GM18909 (cell line): ENCODE results near the gene SORL1-AS1.

Source experiments
- ATAC-seq: cut with Tn5 transposase; IDR thresholded peaks from one replicate; pipeline ENCODE4 v1.9.1; 2021; ENCODE audit warnings: mild to moderate bottlenecking; ENCODE audit not compliant: unreplicated experiment, poor library complexity

SORL1-AS1 gene

DNA sequence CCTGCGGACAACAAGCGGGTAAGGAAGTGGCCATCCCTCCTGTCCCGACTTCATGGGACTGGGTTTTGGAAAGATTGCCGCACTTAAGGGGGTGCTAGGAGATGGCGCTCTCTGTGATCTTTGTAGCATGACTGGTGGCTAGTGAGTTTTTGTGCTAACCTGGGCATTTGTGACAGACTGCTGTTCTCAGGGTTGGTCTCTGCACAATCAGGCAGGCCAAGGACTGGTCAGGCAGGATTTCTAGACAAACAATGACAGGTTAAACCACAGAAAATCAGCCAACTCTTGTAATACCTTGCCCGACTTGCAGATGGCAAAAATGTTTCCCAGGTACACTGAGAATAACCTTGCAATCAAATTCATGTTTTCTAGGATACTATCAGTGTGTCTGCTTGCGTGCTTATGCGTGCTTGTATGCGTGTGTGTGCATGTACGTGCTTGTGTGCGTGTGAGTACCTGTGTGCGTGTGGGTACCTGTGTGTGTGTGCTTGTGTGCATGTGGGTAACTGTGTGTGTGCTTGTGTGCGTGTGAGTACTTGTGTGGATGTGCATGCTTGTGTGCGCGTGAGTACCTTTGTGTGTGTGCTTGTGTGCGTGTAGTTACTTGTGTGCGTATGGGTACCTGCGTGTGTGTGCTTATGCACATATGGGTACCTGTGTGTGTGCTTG is 25.6 kb upstream of the SORL1-AS1 start:
- ATAC-seq = no peak

DNA sequence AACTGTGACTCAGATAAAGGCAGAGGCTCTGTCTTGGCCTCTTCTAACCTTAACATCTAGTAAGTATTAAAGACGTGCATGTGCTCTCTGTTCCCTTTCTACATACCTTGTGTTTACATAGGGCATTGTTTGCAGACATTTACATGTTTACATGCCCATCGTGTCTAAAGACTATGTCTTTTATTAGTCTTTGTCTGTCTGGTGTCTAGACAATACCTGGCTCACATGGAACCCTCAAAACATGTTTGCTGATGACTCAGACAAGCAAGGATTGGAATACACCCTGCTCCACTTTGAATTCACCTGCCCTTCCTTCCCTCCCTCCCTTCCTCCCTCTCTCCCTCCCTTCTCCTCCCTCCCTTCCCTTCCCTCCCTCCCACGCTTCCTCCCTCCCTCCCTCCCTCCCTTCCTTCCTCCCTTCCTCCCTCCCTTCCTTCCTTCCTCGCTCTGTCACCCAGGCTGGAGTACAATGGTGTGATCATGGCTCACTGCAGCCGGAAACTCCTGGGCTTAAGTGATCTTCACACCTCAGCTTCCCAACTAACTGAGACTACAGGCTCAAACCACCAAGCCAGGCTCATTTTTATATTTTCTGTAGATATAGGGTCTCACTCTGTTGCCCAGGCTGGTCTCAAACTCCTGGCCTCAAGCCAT is 23.7 kb upstream of the SORL1-AS1 start:
- ATAC-seq = no peak

DNA sequence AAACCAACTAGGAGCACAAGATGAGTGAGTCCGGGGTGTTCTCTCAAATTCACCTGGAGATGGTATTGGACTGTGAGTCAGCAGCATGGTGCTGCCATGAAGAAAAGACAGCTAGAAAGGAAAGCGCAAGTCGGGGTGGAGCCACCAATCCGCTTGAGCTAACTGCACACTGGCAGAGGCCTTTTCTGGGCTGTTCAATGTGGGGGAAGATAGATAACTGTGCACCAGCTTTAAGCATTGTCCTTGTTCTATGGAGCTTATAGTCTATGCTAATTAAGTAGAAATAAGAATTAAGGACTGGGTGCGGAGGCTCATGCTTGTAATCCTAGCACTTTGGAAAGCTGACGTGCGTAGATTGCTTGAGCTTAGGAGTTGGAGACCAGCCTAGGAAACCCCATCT is 21.9 kb upstream of the SORL1-AS1 start:
- no peak for ATAC-seq

DNA sequence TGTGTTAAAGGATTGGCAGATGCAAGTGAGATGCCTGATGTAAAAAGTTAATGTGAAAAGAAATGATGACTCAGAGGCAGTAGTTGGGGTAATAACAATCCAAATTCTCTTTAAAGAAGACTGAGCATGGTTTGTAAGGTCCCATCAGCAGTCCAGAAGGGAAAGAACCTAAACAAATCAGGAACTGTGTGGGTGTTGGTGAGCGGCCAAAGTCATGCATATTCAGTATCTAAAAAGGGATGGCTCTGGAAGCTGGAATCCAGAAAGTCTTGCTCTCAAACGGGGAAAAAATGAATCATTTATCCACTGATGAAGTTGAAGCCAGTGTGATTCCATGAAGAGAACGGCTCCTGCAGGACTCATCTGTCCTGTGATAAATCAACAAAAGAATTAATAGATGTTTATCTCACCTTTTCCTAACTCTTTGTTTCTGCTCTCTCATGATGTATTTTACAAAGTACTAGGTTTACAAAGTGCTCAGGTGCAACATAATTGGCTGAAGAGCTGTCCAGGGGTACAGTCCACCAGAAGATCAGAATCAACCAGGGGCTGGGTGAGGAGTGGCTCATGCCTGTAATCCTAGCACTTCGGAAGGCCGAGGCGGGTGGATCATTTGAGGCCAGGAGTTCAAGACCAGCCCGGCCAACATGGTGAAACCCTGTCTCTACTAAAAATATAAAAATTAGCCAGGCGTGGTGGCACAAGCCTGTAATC is 20.5 kb upstream of the SORL1-AS1 start:
- ATAC-seq = no peak

DNA sequence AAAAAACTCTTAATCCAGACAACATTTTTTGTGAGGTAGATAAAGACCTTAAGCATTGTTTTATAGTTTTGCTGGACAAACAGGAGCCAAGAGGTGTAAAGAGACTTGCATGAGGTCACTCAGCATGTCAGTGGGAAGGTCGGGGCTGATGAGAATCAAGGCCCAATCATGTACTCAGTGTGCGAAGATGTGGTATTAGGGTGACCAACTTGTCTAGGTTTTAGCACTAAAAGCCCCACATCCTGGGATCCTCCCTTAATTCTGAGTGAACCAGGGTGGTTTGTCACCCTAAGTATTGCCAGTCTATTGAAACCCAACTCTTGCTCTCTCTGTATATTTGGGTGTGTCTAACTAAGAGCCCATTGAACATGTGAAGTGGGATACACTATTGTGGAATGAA is 19.5 kb upstream of the SORL1-AS1 start:
- ATAC-seq = no peak

DNA sequence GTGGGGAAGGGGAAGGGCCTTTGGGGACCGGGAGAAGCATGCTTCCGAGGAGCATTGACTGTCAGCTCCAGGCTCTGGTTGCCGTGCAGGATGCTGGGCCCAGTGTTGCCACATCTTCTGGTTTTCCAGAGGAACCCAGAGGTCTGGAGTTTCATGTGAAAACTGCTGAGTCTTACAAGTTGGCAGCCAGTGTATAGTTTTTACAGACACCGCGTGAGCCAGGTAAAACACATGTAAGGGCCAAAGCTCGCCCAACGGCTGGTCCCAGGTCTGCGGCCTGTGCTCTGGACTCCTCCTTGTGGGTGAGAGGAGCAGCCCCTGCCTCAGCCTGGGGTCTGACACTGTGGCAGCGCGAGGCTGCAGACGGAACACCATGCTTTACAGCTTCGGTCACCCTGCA is 18.4 kb upstream of the SORL1-AS1 start:
- no peak for ATAC-seq

DNA sequence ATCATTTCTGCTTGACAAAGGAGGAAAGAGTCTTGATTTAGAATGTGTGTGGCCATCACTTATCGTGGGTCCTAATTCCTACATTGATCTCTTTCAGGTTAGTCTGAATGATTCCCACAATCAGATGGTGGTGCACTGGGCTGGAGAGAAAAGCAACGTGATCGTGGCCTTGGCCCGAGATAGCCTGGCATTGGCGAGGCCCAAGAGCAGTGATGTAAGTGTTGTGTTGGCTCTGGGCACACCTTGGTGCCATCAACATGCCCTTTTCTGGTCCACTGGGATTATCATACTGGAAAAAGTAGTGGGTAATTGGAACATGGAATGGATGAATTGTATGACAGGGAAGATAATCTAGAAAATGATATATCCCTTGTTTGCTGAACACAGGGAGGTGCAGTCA is 17.1 kb upstream of the SORL1-AS1 start:
- no peak for ATAC-seq

DNA sequence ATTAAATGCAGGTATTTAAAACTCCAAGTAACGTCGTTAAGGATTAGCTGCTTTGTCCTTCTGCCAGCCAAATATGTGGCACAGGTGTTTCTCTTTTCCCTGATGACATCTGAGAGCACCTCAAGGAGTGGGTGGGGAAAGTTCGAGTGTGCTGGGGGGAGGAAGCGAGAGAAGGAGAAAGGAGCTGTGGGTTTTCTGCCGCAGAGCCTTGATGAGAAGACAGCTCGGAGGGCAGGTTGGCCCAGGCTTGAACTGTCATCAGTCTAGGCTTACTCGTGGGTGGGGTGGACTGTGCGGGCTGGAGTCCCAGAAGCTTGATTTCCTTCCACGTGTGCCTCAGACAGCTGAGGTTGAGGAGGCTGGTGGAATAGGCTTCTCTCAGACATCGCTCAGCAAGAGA is 15.2 kb upstream of the SORL1-AS1 start:
- peak; percentile 63 for ATAC-seq

DNA sequence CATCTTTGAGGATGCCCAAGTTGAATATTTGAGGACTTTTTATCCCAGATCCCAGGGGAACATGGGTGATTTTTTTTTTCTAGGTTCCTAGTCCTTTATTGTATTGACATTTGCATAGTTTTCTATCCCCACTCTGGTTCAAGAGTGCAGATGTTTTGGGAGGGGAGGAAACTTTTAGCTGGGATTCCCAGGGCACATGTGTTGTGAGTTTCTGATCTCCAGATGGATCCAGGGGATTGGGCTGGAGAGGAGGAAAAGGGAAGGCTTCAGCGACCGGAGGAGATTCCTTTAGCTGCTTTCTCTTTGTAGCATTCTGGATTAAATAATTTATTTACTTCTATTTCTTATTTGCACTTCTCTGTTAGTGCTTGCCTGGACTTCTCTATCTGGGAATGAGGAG is 14.7 kb upstream of the SORL1-AS1 start:
- ATAC-seq = no peak

DNA sequence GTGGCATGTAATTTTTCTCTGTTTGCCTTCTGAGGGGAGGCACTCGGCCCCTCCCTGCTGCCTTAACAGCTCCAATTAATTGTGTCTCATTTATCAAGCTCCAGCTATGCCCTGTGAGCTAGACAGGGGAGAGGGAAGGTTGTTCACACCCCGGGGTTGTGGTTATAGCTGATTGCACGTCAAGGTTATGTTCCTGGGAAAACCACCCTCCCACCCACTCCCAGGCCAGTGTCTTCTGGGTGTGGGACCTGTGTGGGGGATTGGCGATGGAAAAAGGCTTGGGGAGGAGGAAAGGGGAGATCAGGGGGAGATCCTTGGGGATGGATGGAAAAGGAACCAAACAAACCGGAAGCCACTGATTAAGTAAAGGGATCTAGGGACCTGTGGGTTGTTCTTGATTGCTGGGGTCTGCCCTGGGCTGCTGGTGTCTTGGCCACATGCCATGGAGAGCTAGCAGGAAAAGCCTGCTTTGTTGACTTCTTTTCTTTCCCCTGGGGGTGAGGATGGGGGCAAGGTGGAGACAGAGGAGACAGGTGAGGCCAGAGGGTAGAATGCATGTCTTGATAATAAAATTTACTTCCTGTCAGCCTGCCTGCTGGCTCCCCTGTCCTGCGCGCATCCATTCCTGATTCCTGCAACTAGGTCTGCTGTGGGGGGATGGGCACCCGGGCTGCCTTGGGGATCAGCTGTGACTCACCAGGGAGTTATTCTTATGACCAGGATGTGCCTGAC is 13.5 kb upstream of the SORL1-AS1 start:
- ATAC-seq = no peak

DNA sequence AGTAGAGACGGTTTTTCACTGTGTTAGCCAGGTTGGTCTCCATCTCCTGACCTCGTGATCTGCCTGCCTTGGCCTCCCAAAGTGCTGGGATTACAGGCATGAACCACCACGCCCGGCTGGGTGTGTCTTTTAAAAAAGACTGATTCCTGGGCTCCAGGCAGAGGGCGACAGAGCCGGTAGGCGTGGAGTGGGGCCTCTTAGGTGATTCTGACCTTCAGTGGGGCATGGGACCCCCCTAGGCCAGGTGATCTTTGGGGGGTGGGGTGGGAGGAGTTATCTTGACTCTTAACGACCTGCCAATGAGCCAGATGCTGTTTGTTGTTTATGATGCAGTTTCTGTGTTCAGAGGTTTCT is 12.9 kb upstream of the SORL1-AS1 start:
- no peak for ATAC-seq

DNA sequence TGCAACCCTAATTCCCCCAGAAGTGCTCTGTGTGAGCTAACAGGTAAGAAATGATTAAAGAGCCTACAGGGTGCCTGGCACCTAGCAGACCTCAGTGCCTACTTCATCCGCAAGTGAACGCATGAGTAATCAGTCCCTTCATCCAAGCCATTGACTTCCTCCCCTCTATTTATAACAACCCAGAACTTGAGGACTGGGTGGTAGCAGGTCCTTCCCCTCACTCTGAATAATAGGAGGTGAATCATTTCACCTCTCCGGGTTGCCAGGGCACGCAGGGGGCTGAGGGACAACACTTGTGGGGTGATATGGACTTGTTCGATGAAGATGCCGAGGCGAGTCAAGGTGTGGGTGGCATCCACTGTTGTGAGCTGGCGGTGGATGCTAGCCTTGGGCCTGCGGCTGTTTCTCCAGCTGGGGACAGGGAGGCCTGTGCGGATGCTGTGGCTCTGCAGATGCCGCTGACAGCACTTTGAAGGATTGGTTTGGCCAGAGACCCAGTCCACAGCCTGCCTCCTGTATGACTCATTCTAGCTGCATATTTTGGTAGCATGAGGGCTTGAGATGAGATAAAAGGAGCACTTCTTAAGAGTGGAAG is 11.7 kb upstream of the SORL1-AS1 start:
- ATAC-seq = peak; percentile 49

DNA sequence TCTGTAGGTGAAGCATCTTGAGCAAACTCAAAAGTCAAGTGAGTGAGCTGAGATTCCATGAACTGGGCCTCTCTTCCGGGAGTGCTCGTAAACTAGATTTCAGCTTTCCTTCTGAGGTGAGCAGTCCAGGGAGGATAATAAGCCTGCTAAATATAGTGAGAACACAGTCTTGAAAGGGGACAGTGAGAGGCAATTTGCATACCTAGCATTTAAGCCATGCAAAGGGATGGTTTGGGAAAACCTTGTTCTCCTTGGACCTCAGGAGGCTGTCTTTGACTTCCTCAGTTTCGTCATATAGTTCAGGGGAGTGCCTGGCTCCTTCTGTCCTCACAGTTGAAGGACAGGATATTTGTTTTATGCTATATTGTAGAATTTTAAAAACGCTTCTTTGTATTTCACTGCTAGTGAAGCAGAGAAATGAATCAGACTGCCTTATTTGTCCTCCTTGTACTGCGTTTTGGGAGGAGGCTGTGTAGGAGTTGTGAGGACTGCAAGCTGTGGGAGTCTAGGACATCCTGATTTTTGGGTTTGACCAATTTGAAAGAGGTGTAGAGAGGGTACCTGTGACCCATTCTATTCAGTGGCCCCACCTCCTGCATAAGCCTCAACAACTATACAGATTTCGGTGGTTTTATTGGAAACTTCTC is 11.0 kb upstream of the SORL1-AS1 start:
- no peak for ATAC-seq

DNA sequence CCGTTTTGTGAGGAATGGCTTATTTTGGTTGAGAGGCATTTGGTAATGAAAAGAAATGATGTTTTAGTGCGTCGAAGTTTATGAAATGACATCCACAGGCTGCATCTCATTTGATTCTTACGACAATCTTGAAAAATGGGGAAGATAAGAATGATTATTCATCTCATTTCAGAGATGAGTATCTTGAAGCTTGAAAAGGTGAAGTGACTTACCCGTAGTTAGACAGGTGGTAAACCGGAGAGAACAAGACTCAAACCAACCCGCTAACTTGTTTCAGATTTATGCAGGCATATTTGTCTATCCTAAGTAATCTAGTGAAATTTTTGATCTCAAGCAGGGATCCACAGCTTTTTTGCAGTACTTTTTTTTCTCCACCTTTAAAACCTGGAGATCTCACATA is 9.1 kb upstream of the SORL1-AS1 start:
- ATAC-seq = no peak

DNA sequence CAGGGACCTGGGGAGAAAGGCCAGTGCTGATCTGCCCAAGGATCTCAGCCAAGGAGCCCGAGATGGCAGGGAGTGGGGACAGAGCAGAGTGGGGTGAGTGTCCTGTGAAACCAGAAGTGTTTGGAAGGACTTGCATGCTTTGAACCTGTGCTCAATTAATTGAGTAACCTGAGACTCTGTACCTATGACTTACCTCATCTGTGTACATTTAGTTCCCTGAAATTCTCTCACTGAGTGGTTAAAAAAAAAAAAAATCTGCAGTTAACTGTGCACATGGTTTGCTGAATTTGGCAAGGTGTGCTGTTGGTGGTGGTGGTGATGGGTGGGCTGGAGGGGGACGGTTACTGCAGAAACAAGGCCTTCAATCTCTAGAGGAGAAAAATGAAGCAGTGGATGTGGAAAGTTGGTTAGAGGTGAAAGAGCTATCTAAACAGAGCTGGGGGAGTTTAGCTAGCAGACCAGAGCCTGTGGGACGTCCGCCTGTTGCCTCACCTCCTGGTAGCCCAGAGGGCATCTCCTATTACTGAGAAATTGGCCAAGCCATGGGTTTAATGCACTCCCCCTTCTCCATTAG is 8.3 kb upstream of the SORL1-AS1 start:
- no peak for ATAC-seq

DNA sequence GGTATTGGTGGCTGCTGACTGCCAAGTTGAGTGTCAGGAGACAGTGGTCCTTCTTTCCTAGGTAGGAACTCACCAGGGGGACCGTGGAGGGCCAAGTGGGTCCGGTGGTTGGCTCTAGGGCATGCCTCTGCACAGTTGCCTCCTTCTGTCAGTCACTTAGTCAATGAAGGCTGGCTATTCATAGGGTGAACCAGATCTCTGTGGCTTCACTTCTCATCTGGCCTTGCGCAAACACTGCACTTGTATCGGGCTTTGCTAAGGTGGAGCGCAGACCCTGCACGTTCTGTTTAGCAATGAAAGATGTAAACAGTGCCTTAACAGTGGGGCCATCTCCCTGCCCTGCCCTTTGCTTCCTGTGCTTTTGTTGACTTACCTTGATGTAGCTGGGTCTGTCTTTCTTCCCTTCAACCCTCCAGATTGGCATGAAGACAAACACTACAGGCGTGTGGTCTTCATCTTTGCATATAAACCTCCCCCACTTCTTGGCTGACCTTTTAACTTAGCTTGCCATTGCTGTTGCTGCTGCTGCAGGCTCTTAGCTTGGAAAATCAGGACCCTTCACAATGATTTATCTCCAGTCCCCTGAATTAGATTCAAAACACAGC is 6.7 kb upstream of the SORL1-AS1 start:
- ATAC-seq = no peak

DNA sequence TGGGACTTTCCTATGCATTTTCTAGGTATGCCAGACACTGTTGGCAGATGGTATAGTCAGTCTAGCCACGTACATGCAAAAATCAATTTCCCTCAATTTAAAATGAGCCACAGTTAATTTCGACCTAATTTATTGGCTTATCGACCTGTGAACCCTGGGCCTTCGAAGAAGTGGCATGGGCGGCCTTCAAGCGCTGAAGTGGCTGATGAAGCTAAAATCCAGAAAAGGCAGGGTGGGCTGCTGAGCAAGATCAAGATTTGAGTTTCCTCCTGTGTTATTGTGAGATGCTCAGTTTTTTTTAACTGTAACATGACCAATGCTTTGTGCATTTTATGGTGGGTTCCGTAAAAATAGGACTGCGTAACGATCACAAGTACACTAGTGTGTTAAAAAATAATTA is 5.8 kb upstream of the SORL1-AS1 start:
- ATAC-seq = no peak

DNA sequence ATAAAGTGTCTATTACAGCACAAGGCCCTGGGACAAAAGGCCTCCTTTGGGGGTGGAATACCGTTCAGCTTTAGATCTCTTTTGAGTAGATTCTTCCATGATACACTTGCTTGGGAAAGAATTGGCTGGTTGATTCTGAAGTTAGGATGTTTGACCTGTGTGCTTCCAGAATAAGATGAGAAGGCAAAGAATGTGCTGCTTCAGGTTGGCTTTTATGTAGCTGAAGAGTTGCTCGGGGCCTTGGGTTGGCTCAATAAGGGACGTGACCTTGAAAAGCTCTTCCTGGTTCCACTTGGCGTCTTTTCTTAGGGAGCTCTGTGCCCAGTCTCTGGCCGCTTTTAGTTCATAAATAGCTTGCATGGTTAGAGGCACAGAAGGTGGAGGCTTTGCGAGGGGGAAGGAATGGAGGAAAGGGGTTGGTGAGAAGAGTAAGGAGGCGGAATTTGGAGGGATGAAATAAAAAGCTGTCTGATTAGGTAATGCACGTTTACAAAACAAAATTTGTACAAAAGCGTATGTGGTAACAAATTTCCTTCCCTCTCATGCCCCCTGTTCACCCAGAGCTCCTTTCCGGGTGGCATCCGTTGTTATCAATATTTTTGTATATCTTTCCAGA is 4.2 kb upstream of the SORL1-AS1 start:
- no peak for ATAC-seq

DNA sequence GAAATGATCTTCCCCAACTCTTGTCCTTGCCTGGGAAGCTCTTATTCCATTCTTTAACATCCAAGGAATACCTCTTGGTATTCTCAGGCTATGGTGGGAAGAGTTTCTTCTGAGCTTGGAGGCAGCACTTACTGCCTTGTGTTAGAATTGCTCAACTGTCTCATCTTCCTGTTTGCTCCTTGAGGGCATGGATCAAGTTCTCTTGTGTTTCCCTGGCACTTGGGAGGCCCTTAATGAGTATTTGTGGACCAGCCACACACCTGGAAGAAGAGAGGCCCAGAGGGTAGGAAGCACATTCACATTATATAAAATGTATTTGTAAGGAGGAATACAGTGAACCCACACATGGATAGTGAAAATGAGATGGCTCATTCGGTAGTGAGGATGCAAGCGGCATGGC is 3.4 kb upstream of the SORL1-AS1 start:
- no peak for ATAC-seq
